Measurements from ENCODE around the gene SYVN1.

Gene SYVN1

DNA sequence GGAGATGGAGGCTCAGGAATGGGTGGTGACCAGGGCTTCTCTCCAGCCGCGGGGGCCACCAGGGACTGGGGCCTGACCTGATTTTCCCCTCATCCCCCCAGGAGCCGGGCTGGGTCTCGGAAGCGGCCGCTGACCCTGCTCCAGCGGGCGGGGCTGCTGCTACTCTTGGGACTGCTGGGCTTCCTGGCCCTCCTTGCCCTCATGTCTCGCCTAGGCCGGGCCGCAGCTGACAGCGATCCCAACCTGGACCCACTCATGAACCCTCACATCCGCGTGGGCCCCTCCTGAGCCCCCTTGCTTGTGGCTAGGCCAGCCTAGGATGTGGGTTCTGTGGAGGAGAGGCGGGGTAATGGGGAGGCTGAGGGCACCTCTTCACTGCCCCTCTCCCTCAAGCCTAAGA lies 46.5 kb downstream of the SYVN1 start:
- DNase-seq (ENCODE audit: low read depth) = no peak

GRCh38 chr11:65087216-65087615 lies 47.1 kb downstream of the SYVN1 start:
- no peak for DNase-seq (ENCODE audit: low read depth)

DNA sequence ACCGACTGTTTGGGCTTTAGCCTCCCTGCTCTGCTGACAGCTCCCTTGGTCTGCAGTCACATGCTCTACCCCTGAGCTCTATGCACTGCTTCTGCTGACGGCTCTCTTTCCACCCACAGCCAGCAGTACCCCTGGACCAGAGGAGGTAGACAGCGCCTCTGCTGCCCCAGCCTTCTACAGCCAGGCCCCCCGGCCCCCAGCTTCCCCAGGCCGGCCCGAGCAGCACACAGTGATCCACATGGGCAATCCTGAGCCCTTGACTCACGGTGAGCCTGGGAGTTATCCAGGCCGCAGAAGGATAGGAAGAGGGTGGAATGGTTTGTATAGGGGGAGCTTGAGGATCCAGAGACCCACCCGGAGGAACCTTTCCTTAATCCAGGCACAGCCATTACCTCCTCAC lies 47.5 kb downstream of the SYVN1 start:
- DNase-seq (ENCODE audit: low read depth) = no peak

GRCh38 chr11:65085446-65085845 lies 48.9 kb downstream of the SYVN1 start:
- no peak for DNase-seq (ENCODE audit: low read depth)

GRCh38 chr11:65084598-65085375 lies 49.5 kb downstream of the SYVN1 start:
- no peak for DNase-seq (ENCODE audit: low read depth)

DNA sequence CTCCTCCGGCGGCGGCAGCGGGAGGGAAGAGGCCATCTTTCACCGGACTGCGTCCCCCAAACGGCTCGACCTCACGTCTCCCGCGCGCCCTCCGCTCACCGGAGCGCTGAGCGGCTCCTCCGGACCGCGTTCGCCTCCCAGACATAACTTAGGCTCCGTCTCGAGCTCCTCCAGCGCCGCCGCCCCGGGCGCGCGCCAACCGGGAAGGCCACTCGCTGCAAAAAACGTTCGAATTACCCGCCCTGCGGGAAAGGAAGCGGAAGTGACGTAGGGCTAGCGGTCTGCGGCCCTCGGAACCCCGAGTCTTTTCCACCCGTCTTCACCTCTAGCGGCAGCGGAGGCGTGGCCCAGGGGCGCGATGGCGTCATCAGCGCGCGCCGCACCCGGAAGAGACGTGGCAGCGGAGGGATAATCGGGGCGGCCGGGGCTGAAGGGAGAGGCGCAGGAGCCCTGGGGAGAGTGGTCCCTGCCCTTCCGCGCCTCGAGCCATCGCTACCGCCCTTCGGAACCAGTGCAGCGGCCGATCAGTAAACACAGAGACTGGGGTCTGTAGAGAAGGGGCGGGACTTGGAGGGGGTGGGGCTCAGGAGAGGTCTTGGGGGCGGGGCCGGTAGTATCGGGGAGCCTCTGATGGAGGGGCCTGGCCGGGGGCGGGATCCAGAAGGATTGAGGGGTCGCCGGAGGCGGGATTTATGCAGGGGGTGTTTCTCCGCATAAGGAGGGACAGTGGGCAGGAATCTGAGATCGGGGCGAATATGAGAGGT lies 50.3 kb downstream of the SYVN1 start, which contains the start of the genes CDCA5 and ZFPL1:
CDCA5 (minus strand) TSS at position 207 of the 764 bp plus-strand sequence; CDS start at position 145, 62 bp downstream.
ZFPL1 (plus strand) TSS at position 389 of the 764 bp plus-strand sequence. CDS start 477 bp downstream, outside the sequence.
- DNase-seq (ENCODE audit: low read depth) = peak; percentile 90

DNA sequence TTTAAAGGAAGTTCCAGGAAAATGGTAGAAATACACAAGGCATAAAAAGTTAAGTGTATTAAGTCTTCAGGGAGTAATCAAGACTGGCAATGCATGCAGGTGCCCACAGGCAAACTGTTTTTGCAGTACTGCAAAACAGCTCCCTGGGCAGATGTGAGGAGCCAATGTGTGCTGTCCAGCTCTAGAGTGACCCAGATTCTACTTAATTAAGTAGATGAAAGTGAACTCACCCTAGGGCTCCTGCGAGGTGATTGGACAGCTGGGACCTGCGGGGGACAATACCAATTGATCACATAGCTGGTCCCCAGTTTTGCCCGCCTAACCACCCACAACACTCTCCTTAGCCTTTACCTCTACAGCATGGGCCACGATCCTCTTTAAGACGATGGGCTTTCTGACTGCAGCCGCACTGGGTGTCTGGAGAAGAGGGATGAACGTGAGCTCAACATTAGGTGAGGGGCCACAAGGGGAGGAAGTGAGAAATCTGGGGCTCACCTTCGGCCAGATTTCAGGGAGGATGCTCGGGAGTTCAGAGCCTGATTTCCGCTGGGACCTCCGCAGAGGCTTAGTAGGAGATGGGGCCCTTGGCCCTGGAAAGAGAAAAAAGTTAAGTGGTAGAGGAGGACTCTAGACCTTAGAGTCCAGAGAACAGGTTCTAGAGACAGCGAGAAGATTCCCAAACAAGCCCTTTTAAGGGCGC lies 51.0 kb downstream of the SYVN1 start:
- DNase-seq (ENCODE audit: low read depth) = no peak

DNA sequence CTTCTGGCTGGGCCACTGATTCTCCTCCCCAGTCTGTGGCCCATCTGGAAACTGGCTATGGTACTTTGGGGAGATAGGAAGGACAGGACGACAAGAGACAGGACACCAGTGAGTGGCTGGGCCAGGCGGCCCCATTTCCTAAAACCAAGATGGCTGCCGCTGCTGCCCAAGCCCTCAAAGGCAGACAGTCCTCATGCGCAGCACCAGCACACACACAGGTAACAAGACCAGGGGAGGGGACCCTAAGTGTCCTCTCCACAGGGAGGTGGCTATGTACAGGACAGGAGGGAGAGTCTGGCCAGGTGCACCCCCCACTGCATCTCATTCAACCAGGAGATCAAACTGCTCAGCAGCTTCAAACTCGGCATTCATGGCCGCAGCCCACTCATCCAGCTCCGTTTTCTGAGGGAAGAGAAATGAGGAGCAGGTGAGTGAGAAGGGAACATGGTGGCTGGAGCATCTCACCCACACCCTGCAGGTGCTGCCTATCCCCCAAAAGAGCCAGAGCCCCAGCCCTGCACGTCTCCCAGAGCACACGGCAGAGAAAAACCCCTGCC lies 55.5 kb downstream of the SYVN1 start:
- DNase-seq (ENCODE audit: low read depth) = no peak

DNA sequence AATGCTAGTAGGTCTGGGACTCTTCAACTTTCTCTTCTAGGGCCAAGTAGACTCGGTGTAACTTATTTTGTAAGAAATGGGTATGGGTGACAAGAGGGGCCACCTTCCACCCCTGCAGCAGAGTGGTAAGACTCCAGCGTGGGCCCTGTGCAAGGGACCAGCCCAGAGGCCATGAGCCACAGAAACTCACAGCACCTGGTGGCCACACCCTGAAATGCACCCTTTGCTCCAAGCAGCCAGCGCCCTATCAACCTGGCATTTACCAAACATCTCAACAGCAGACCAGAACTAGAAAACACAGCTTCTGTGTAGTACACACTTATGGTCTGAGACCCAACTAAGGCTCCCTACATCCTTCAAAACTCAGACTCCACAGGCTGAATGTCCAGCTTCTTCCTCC lies 56.2 kb downstream of the SYVN1 start:
- peak; percentile 46 for DNase-seq (ENCODE audit: low read depth)

DNA sequence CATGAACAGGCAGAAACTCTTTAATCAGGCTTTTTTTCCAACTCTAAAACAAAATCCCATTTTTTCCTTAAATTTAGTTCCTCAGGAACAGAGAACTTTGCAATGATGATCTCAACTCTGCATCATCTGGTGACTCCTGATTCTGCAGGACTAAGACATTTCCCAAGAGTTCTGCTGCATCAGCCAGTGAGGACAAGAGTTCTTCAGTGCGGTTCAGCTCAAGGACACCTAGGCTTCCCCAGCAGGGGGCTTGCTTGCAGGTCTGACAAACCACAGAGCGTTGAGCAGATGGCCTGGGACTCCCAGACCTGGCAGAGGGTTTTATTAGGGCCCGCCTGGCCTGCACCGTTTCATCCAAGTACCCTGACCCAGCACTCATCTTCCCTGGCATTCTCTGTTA lies 56.9 kb downstream of the SYVN1 start:
- peak; percentile 72 for DNase-seq (ENCODE audit: low read depth)
